Endothelial cell of umbilical vein (primary cell): Measurements from ENCODE around the gene GRID1.

Experiments
- CTCF ChIP-seq, 2 donors: IDR thresholded peaks; 1 replicate in 1 of 2; 2 replicates in 1 of 2; pipeline ENCODE4 v1.5.1; 2011; ENCODE audit warnings: low read length in 2 of 2, mild to moderate bottlenecking in 2 of 2, moderate library complexity in 2 of 2, control low read depth in 1 of 2, inconsistent platforms in 1 of 2, low read depth in 1 of 2; ENCODE audit not compliant: insufficient read depth in 1 of 2; ENCODE audit errors: extremely low read depth in 1 of 2
- EZH2 ChIP-seq: IDR thresholded peaks from 2 replicates; pipeline ENCODE4 v1.6.1; 2012; ENCODE audit warnings: borderline replicate concordance, low read depth, mild to moderate bottlenecking, moderate library complexity, low read length, inconsistent platforms; ENCODE audit not compliant: severe bottlenecking
- FOS ChIP-seq: IDR thresholded peaks from 2 replicates; pipeline ENCODE4 v1.6.1; 2011; ENCODE audit warnings: mild to moderate bottlenecking, low read length, moderate library complexity, borderline replicate concordance; ENCODE audit not compliant: insufficient read depth
- GATA2 ChIP-seq: IDR thresholded peaks from 2 replicates; pipeline ENCODE4 v1.7.0; 2011; ENCODE audit warnings: low read depth, mild to moderate bottlenecking, moderate library complexity, mixed read lengths, low read length; ENCODE audit not compliant: insufficient read length, insufficient read depth
- JUN ChIP-seq: IDR thresholded peaks from 2 replicates; pipeline ENCODE4 v1.6.1; 2011; ENCODE audit warnings: borderline replicate concordance, low read depth; ENCODE audit not compliant: insufficient read length, insufficient read depth
- MAX ChIP-seq: IDR thresholded peaks from 2 replicates; pipeline ENCODE4 v1.6.1; 2011; ENCODE audit not compliant: insufficient read depth, insufficient read length
- MYC ChIP-seq: IDR thresholded peaks from one replicate; pipeline ENCODE4 v1.6.1; 2011; ENCODE audit warnings: mild to moderate bottlenecking, low read depth, low read length
- POLR2A ChIP-seq: IDR thresholded peaks from 2 replicates; pipeline ENCODE4 v1.6.1; 2012; ENCODE audit warnings: low read depth, mild to moderate bottlenecking, control low read depth, low read length
- POLR2AphosphoS5 ChIP-seq: IDR thresholded peaks from 2 replicates; pipeline ENCODE4 v1.6.1; 2012; ENCODE audit warnings: low read depth, mild to moderate bottlenecking, control low read depth, low read length, moderate library complexity; ENCODE audit not compliant: insufficient read depth

- TF ChIP-seq EZH2 (no peak), MAX (no peak), CTCF (IDR thresholded peaks at IDR 0.05; ENCODE audit: extremely low read depth in 1 of 2, insufficient read depth in 1 of 2, low read depth in 1 of 2, low read length in 2 of 2) (no peak), JUN (no peak), MYC (no peak), POLR2A (no peak), FOS (no peak), POLR2AphosphoS5 (no peak), GATA2 (no peak)
These were observed 387.8 kb downstream of the GRID1 start for GRCh38 chr10:85978566-85979358.
